PFSK-1 (cell line): ENCODE results near the gene RPS10.

ENCODE experiments used
- FOXP2 ChIP-seq: optimal IDR thresholded peaks from 2 replicates; pipeline ENCODE3; 2011; ENCODE audit warnings: borderline replicate concordance, control low read depth, inconsistent platforms; ENCODE audit not compliant: insufficient read depth; ENCODE audit errors: extremely low read length, extremely low read depth
- POLR2AphosphoS5 ChIP-seq: IDR thresholded peaks from 2 replicates; pipeline ENCODE4 v1.6.1; 2012; ENCODE audit warnings: low read depth, mild to moderate bottlenecking, control low read depth, low read length, moderate library complexity
- TAF1 ChIP-seq: IDR thresholded peaks from 2 replicates; pipeline ENCODE4 v1.6.1; 2012; ENCODE audit warnings: low read length, control low read depth, borderline replicate concordance; ENCODE audit not compliant: insufficient read depth

GRCh38 chr6:34425132-34425497 lies 754 bp downstream of the RPS10 start:
- TF ChIP-seq POLR2AphosphoS5 (no peak), FOXP2 (no peak), TAF1 (0 out of 2 replicates have a peak, but pooled peaks have one; percentile 18)
